IMR-90 (cell line): ENCODE data around the gene NEK4. TPM values are rescaled to one million over a fixed set of nuclear protein-coding genes. Genes with fewer than 3 reads are reported as not detected.

Experiments
- ATAC-seq: fragments of 200-7000 bp; cut with Tn5 transposase; 2 replicates; pipeline ENCODE4 v1.9.1; 2020; ENCODE audit warnings: low read depth, mild to moderate bottlenecking, moderate library complexity
- BruUV-seq: library from RNA; stranded (reverse); fragments of 400-500 nt; replicated peaks from 2 replicates; lab custom pipeline; 2021; lab: Mats Ljungman, UMichigan
- CTCF ChIA-PET: fragments of 300-600 bp; formaldehyde crosslinking; extraction: SDS; loops from one replicate; lab custom pipeline; 2021; ENCODE audit warnings: antibody characterized with exemption; lab: Yijun Ruan, JAX
- POLR2A ChIA-PET: fragments of 300-600 bp; sonication (Branson Sonifier 250); formaldehyde crosslinking; loops from one replicate; lab custom pipeline; 2022; ENCODE audit warnings: antibody characterized with exemption; ENCODE audit not compliant: unreplicated experiment; lab: Charles Lee
- DNase-seq: peaks from one replicate; pipeline ENCODE4 v3.0.0; 2013
- H2AFZ ChIP-seq: replicated peaks from 2 replicates; pipeline ENCODE3; 2013; ENCODE audit warnings: low read length, mild to moderate bottlenecking; ENCODE audit not compliant: poor library complexity
- H2AK5ac ChIP-seq: 2 replicates; pipeline ENCODE4 v1.6.1; 2013; ENCODE audit warnings: low read depth, low read length, inconsistent platforms
- H2AK9ac ChIP-seq: replicated peaks from 2 replicates; pipeline ENCODE3; 2013; ENCODE audit warnings: mild to moderate bottlenecking, low read depth, low read length, moderate library complexity; ENCODE audit not compliant: poor library complexity
- H2BK120ac ChIP-seq: 2 replicates; pipeline ENCODE4 v1.6.1; 2013; ENCODE audit warnings: low read depth, low read length, inconsistent platforms
- H2BK15ac ChIP-seq: 3 replicates; pipeline ENCODE4 v1.6.1; 2013; ENCODE audit warnings: low read depth, low read length, inconsistent platforms
- H2BK20ac ChIP-seq: 2 replicates; pipeline ENCODE4 v1.6.1; 2013; ENCODE audit warnings: low read depth, mild to moderate bottlenecking, inconsistent platforms, low read length, moderate library complexity
- H2BK5ac ChIP-seq: 2 replicates; pipeline ENCODE4 v1.6.1; 2013; ENCODE audit warnings: mild to moderate bottlenecking, low read depth, low read length, inconsistent platforms; ENCODE audit not compliant: poor library complexity, severe bottlenecking
- H3K14ac ChIP-seq: replicated peaks from 2 replicates; pipeline ENCODE4 v1.6.1; 2013; ENCODE audit warnings: low read depth, low read length, inconsistent platforms
- H3K18ac ChIP-seq: 2 replicates; pipeline ENCODE4 v1.6.1; 2013; ENCODE audit warnings: low read depth, low read length, control low read depth
- H3K23ac ChIP-seq: 2 replicates; pipeline ENCODE4 v1.6.1; 2013; ENCODE audit warnings: low read depth, low read length, inconsistent platforms
- H3K27ac ChIP-seq: 2 replicates; pipeline ENCODE4 v1.5.1; 2013; ENCODE audit warnings: mild to moderate bottlenecking, control low read depth, low read length; ENCODE audit not compliant: insufficient read depth
- H3K27me3 ChIP-seq: 2 replicates; pipeline ENCODE4 v1.6.1; 2013; ENCODE audit warnings: low read length; ENCODE audit not compliant: control insufficient read depth, insufficient read depth
- H3K36me3 ChIP-seq: 2 replicates; pipeline ENCODE4 v1.6.1; 2013; ENCODE audit warnings: low read length, mixed read lengths; ENCODE audit not compliant: control insufficient read depth, insufficient read depth
- H3K4ac ChIP-seq: 2 replicates; pipeline ENCODE4 v1.6.1; 2013; ENCODE audit warnings: low read depth, low read length, inconsistent platforms
- H3K4me1 ChIP-seq: 2 replicates; pipeline ENCODE4 v1.6.1; 2013; ENCODE audit warnings: low read length, mixed read lengths; ENCODE audit not compliant: control insufficient read depth, insufficient read depth
- H3K4me2 ChIP-seq: 2 replicates; pipeline ENCODE4 v1.6.1; 2013; ENCODE audit warnings: low read depth, mild to moderate bottlenecking, control low read depth, low read length, moderate library complexity
- H3K4me3 ChIP-seq: 2 replicates; pipeline ENCODE4 v1.5.1; 2013; ENCODE audit warnings: low read depth, mild to moderate bottlenecking, control low read depth, low read length, moderate library complexity; ENCODE audit not compliant: insufficient read depth
- H3K56ac ChIP-seq: 2 replicates; pipeline ENCODE4 v1.6.1; 2013; ENCODE audit warnings: low read length, inconsistent platforms; ENCODE audit not compliant: insufficient read depth; ENCODE audit errors: extremely low read depth
- H3K79me1 ChIP-seq, 2 experiments: 2 replicates each; pipeline ENCODE4 v1.6.1; 2013; ENCODE audit warnings: low read length in 2 of 2, inconsistent platforms in 1 of 2, low read depth in 1 of 2
- H3K9ac ChIP-seq: 2 replicates; pipeline ENCODE4 v1.6.1; 2013; ENCODE audit warnings: low read depth, low read length, control low read depth
- H3K9me1 ChIP-seq: 2 replicates; pipeline ENCODE4 v1.6.1; 2013; ENCODE audit warnings: low read length, inconsistent platforms; ENCODE audit not compliant: insufficient read depth
- H3K9me3 ChIP-seq: 2 replicates; pipeline ENCODE4 v1.6.1; 2013; ENCODE audit warnings: low read length; ENCODE audit not compliant: control insufficient read depth, insufficient read depth
- H4K20me1 ChIP-seq: 2 replicates; pipeline ENCODE4 v1.6.1; 2013; ENCODE audit warnings: low read length, inconsistent platforms; ENCODE audit not compliant: insufficient read depth
- H4K5ac ChIP-seq: 2 replicates; pipeline ENCODE4 v1.6.1; 2013; ENCODE audit warnings: mild to moderate bottlenecking, low read depth, low read length, control low read depth
- H4K8ac ChIP-seq, 2 experiments: 2 replicates each; pipeline ENCODE4 v1.6.1; 2013; ENCODE audit warnings: low read depth in 2 of 2, low read length in 2 of 2, control low read depth in 1 of 2, inconsistent platforms in 1 of 2
- H4K91ac ChIP-seq: 2 replicates; pipeline ENCODE4 v1.6.1; 2013; ENCODE audit warnings: low read depth, low read length, inconsistent platforms; ENCODE audit not compliant: insufficient read depth
- CEBPB ChIP-seq: IDR thresholded peaks from 2 replicates; pipeline ENCODE4 v1.6.1; 2012; ENCODE audit warnings: low read depth, low read length, improper control_type of control experiment
- CHD1 ChIP-seq: IDR thresholded peaks from 2 replicates; pipeline ENCODE4 v1.6.1; 2012; ENCODE audit warnings: low read depth, low read length, improper control_type of control experiment
- FOS ChIP-seq: fragments of 150-350 bp; IDR thresholded peaks from 2 replicates; pipeline ENCODE4 v1.6.1; 2016; ENCODE audit warnings: low read depth, low read length
- MAFK ChIP-seq: IDR thresholded peaks from 2 replicates; pipeline ENCODE4 v1.6.1; 2012; ENCODE audit warnings: low read depth, low read length, improper control_type of control experiment
- MAZ ChIP-seq: IDR thresholded peaks from 2 replicates; pipeline ENCODE4 v1.6.1; 2012; ENCODE audit warnings: low read depth, mild to moderate bottlenecking, low read length, improper control_type of control experiment, moderate library complexity, borderline replicate concordance
- MXI1 ChIP-seq: IDR thresholded peaks from 2 replicates; pipeline ENCODE4 v1.6.1; 2012; ENCODE audit warnings: low read depth, mild to moderate bottlenecking, low read length, moderate library complexity, borderline replicate concordance
- NFE2L2 ChIP-seq: fragments of 150-350 bp; IDR thresholded peaks from 2 replicates; pipeline ENCODE4 v1.6.1; 2016; ENCODE audit warnings: low read depth, mild to moderate bottlenecking, low read length
- POLR2A ChIP-seq: IDR thresholded peaks from 2 replicates; pipeline ENCODE4 v1.6.1; 2012; ENCODE audit warnings: mild to moderate bottlenecking, low read depth, low read length
- RAD21 ChIP-seq: IDR thresholded peaks from 2 replicates; pipeline ENCODE4 v1.6.1; 2012; ENCODE audit warnings: low read length, improper control_type of control experiment
- RFX5 ChIP-seq: IDR thresholded peaks from 2 replicates; pipeline ENCODE4 v1.8.0; 2012; ENCODE audit warnings: low read depth, mild to moderate bottlenecking, low read length, moderate library complexity
- SMC3 ChIP-seq: fragments of 150-350 bp; IDR thresholded peaks from 2 replicates; pipeline ENCODE4 v1.6.1; 2016; ENCODE audit warnings: low read depth, mild to moderate bottlenecking, antibody characterized with exemption, low read length, moderate library complexity
- WGBS, 2 experiments: methylation state at CpG; one replicate each; pipeline versions ENCODE4 v1.1.5 to v1.1.7; 2013; ENCODE audit warnings: missing lambda C conversion rate in 2 of 2; ENCODE audit not compliant: insufficient read length in 1 of 2; ENCODE audit errors: extremely low coverage in 2 of 2; 5-methylcytosine and 5-hydroxymethylcytosine counted together
- dilution Hi-C: fragments of 300-500 bp; cut with HindIII; formaldehyde crosslinking; loops from one replicate; pipeline ENCODE4 v1.14.3; 2018; ENCODE audit warnings: low sequenced_read_pairs; ENCODE audit not compliant: unreplicated experiment
- in situ Hi-C: fragments of 300-500 bp; cut with MboI; formaldehyde crosslinking; loops from 3 replicates; pipeline ENCODE4 v1.14.3; 2019; ENCODE audit warnings: low sequenced_read_pairs, inconsistent platforms, mixed read lengths
- intact Hi-C: fragments of 100-400 bp; cut with micrococcal nuclease; formaldehyde crosslinking; loops from 2 replicates; pipeline ENCODE4 v1.10.0; 2022
- polyA plus RNA-seq, 3 experiments: library from polyadenylated mRNA; depleted of rRNA; stranded (reverse); fragments of >200 nt; gene quantifications; 2 replicates each; pipeline ENCODE4 v1.2.3, GENCODE V29; 2012; ENCODE audit warnings: low replicate concordance in 1 of 3
- total RNA-seq: library from RNA; depleted of rRNA; stranded (reverse); fragments of >200 nt; gene quantifications from 2 replicates; pipeline ENCODE4 v1.2.3, GENCODE V29; 2012
- TF ChIP-seq, protein P1 (sequence below): fragments of 150-350 bp; IDR thresholded peaks from 2 replicates; pipeline ENCODE4 v1.6.1; 2017; ENCODE audit warnings: mild to moderate bottlenecking, antibody characterized with exemption, low read length, low read depth
- TF ChIP-seq, protein P2 (sequence below): conservative IDR thresholded peaks from 2 replicates; pipeline ENCODE4 v1.5.1; 2012; ENCODE audit warnings: mild to moderate bottlenecking, low read depth, low read length, improper control_type of control experiment
- TF ChIP-seq, protein P3 (sequence below): fragments of 150-350 bp; IDR thresholded peaks from 2 replicates; pipeline ENCODE4 v1.6.1; 2016; ENCODE audit warnings: low read depth, mild to moderate bottlenecking, low read length, moderate library complexity, borderline replicate concordance

NEK4 gene
- total and polyA plus RNA-seq, 2 of the 4 experiments (the other 2 are of a cell fraction): 10.3 to 24.7 TPM

DNA sequence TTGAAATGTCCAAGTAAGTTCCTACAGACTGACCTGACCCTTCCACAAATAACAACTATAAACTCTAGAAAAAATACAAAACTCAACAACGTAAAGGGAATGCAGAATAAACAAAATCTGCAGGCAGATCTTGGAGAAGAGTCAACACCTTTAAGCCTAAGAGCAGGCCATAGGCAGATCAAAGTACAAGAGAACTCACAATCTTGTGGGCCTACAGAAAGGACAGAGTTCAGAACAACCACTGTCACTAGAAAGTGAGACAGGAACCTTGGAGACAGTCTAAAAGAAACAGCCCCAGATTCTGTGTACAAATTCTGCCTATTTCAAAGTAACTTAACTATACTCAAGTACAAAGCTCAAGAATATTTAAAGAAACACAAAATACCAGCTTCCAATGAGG lies 31.0 kb downstream of the NEK4 start:
- TF ChIP-seq, protein P1, sequence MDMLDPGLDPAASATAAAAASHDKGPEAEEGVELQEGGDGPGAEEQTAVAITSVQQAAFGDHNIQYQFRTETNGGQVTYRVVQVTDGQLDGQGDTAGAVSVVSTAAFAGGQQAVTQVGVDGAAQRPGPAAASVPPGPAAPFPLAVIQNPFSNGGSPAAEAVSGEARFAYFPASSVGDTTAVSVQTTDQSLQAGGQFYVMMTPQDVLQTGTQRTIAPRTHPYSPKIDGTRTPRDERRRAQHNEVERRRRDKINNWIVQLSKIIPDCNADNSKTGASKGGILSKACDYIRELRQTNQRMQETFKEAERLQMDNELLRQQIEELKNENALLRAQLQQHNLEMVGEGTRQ: no peak
- TF ChIP-seq RFX5 (no peak), CEBPB (no peak), SMC3 (no peak), MAFK (no peak), POLR2A (no peak), CHD1 (no peak), FOS (no peak), MXI1 (no peak), MAZ (no peak), RAD21 (no peak), NFE2L2 (no peak)
- TF ChIP-seq, protein P2, sequence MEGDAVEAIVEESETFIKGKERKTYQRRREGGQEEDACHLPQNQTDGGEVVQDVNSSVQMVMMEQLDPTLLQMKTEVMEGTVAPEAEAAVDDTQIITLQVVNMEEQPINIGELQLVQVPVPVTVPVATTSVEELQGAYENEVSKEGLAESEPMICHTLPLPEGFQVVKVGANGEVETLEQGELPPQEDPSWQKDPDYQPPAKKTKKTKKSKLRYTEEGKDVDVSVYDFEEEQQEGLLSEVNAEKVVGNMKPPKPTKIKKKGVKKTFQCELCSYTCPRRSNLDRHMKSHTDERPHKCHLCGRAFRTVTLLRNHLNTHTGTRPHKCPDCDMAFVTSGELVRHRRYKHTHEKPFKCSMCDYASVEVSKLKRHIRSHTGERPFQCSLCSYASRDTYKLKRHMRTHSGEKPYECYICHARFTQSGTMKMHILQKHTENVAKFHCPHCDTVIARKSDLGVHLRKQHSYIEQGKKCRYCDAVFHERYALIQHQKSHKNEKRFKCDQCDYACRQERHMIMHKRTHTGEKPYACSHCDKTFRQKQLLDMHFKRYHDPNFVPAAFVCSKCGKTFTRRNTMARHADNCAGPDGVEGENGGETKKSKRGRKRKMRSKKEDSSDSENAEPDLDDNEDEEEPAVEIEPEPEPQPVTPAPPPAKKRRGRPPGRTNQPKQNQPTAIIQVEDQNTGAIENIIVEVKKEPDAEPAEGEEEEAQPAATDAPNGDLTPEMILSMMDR: no peak
- TF ChIP-seq, protein P3, sequence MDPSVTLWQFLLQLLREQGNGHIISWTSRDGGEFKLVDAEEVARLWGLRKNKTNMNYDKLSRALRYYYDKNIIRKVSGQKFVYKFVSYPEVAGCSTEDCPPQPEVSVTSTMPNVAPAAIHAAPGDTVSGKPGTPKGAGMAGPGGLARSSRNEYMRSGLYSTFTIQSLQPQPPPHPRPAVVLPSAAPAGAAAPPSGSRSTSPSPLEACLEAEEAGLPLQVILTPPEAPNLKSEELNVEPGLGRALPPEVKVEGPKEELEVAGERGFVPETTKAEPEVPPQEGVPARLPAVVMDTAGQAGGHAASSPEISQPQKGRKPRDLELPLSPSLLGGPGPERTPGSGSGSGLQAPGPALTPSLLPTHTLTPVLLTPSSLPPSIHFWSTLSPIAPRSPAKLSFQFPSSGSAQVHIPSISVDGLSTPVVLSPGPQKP: no peak
- H2BK5ac ChIP-seq: no peak overlapping the region
- no peak overlapping the region for H3K9ac ChIP-seq
- ChIA-PET CTCF (no interaction called here), POLR2A (no interaction called here)
- no peaks in the 10 kb centered on the region for H3K4me1 ChIP-seq
- H2BK15ac ChIP-seq: no peak overlapping the region
- H3K9me1 ChIP-seq: no peaks in the 10 kb centered on the region
- H4K5ac ChIP-seq: no peak overlapping the region
- H3K56ac ChIP-seq: no peak overlapping the region
- no peak overlapping the region for H2BK20ac ChIP-seq
- H3K4me2 ChIP-seq: no peak overlapping the region
- H3K9me3 ChIP-seq: no peaks in the 10 kb centered on the region
- H2AFZ ChIP-seq: no peak overlapping the region
- no peak overlapping the region for H3K18ac ChIP-seq
- dilution Hi-C loops: no loop called here
- H2AK5ac ChIP-seq: no peak overlapping the region
- H4K91ac ChIP-seq: no peak overlapping the region
- no peak overlapping the region for H3K14ac ChIP-seq
- BruUV-seq: no TSS peak
- H3K23ac ChIP-seq: no peak overlapping the region
- no peaks in the 10 kb centered on the region for H3K79me1 ChIP-seq
- no peak overlapping the region for H2AK9ac ChIP-seq
- H3K4ac ChIP-seq: no peak overlapping the region
- no peak overlapping the region for H3K4me3 ChIP-seq
- no peaks in the 10 kb centered on the region for H3K27me3 ChIP-seq
- H3K36me3 ChIP-seq: peaks cover 22% of the 10 kb centered on the region
- H3K27ac ChIP-seq: no peak overlapping the region
- ATAC-seq: no peak
- H4K20me1 ChIP-seq: no peaks in the 10 kb centered on the region
- in situ Hi-C loops: loop anchor here (10.0 kb wide), 1 partner anchor 335 kb away; no protein-coding TSS in a partner anchor
- H4K8ac ChIP-seq: no peak overlapping the region
- no peak for DNase-seq
- 67% methylated on average over 1 of the region's 1 CpG; no CpG with 5 or more reads in 1 of the 2 experiments for WGBS, 2 experiments
- intact Hi-C loops: loop anchor here (5.0 kb wide), 1 partner anchor 248 kb away; no protein-coding TSS in a partner anchor
- no peak overlapping the region for H2BK120ac ChIP-seq
